Activated CD4-positive, alpha-beta T cell treated with anti-CD3 and anti-CD28 coated beads, Interleukin-2, Interleukin-4, amounts not matched to agents 100 ng/mL and 50 ng/mL, durations not matched to agents 16 hours and 8 hours (primary cell): ENCODE measurements around the gene SPRY1.
A peak's percentile ranks its signal among the peaks of the same experiment; 100 is the strongest.

ENCODE experiments used
- DNase-seq: peaks from one replicate; pipeline ENCODE4 v3.0.0-alpha.2; 2020; ENCODE audit warnings: low spot score

The SPRY1 gene, protein sequence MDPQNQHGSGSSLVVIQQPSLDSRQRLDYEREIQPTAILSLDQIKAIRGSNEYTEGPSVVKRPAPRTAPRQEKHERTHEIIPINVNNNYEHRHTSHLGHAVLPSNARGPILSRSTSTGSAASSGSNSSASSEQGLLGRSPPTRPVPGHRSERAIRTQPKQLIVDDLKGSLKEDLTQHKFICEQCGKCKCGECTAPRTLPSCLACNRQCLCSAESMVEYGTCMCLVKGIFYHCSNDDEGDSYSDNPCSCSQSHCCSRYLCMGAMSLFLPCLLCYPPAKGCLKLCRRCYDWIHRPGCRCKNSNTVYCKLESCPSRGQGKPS

DNA sequence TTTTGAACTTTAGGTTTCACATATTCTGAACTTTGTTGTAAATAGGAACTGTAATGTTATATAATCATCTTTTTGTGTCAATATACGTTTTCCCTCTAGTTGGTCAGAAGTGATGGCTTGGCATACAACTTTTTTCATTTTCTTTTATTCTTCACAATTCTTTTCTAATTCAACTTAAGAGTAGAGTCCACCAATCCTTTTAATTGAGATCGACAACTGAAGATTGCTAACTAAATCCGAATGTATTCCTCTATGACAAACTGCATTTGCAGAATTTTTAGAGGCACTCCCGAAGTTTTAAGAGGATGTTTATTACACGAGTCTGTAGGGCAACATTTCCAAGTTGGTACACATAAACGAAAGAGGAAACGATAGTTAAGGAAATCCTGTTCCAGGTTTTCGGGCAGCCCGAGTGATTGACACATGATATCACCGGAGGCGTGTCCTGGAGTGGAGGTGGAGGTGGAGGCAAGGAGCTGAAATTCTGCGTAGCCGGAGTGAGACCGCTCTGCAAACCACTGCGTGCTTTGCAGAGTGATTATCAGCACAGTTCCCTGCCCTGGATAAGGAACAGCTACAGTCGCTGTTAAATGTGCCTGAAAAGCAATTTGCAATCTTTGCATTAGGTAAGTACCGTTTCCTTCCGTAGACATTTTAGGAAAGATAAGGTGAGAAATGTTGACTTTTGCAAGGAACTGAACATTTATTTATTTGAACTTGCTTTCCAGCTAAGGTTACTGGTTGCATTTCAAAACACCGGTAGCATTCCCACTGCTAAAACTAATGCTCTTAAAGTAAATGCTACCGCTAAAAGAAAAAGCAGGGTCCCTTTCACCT lies at the start of gene SPRY1:
Gene SPRY1 (plus strand): TSS at position 489 of the 837 bp plus-strand sequence. CDS start 4,797 bp downstream, outside the sequence.
- DNase-seq = peak; percentile 83

DNA sequence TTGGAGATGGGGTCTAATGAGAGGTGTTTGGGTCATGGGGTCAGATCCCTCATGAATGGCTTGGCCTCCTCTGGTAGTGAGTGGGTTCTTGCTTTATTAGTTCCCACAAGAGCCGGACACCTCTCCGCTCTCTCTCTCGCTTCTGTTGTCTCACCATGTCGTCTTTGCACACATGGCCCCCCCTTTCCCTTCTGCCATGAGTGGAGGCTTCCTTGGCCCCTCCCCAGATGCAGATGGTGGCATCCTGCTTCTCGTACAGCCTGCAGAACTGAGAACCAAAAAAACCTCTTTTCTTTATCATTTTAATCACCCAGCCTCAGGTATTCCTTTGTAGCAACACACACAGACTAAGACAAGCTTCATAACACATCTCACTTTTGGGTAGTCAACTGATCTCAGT lies 49.6 kb upstream of the SPRY1 start:
- no peak for DNase-seq

DNA sequence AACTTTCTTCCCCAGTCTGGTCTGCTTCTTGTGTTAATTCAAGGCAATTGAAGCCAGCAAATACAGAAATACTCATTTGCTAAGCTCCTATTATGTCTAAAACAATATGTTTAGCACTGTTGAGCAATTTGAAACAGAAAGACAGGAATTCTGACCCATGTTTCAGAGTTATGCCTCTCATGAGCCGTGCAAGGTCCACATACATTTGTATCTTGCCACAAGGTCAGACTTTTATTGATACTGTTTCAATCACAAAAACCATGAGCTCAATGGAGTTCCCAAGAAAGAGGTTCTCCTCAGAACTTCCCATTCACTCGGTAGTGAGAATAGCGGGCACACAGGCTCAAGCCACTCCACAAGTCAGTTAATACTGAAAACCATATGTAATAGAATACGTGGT lies 47.6 kb upstream of the SPRY1 start:
- no peak for DNase-seq

DNA sequence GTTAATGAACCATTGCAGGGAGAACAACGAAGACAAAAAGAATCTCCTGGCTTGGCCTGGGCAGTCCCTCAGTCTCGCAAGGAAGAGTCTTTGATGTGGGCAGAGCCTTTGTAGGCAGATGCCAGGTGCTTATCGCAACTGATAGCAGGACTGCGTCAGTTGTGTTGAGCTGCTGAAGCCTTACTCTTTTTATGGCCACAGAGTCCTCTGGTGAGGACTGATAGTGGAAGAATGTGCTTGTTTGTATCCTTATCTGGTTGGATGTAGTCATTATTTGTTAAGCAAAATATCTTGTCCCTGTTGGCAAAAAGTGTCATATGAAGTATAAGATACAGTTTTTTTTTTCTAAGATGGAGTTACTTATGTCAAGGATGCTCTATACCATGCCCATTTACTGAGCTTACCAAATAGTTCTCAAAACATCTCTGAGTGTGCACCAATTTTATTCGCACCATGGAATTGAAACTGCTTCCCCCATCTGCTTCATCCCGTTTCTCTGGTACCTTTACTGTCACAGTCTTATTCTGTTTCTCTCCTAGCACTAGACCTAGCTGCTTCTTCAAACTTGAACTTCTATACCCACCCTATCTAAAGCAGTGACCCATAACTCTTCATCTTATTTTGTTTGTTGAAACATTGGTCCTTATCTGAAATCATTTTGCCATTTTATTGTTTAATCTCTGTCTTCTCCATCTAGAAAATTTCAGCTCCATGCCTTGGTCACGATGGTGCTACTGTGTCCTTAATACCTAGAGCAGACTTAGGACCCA lies 47.0 kb upstream of the SPRY1 start:
- DNase-seq = no peak

DNA sequence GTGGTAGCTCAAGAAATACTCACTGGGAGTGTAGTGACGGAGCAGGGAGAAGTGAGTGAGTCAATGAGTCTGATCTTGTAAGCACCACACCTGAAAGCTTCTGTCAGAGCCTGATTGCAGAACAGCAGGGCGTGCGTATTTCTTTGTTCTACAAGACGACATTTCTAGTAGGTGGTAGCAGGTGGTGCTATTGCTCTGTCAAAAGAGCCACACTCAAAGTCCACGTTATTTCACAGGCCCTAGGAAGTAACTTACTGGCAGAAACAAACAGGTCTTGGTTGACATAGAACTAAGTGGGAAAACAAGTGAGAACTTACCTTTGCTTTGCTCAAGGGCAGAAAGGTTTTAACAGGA lies 46.4 kb upstream of the SPRY1 start:
- peak; percentile 0 for DNase-seq

DNA sequence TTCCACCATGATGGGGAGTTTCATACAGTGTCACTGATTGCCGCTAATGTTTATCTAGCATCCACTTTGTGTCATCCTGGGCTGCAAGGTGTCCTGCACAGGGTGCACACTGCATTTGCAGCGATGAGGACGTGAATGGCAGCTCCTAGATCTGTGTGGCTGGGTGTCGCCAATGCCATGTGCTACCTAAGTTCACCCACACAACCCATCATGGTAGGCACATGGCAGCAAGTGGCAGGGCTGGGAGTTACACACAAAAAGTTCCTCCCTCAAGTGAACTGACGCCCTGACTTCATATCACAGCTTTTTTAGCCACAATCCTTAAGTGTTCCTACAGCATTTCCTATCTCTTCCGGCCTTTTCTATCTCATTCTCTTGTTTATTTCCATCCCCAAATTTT lies 45.9 kb upstream of the SPRY1 start:
- no peak for DNase-seq

DNA sequence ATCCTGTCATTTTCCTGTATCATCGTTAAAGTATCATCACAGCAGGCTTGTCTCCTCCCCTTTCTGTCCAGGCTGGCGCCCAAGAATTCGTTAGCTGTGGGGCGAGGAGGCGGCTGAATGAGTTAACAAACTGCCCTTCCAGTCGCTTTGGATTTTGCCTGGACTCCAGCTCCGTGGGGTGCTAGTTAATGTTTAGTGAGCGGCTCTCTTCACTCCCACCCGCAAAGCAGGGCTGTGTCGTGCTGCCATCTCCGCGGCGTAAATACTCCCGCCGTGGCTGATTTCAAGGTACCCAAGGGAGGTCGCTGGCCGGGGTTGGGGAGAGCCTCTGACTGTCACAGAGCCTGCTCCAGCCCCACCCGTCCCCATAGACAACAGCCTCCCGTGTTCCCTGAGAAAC lies 44.9 kb upstream of the SPRY1 start:
- no peak for DNase-seq

DNA sequence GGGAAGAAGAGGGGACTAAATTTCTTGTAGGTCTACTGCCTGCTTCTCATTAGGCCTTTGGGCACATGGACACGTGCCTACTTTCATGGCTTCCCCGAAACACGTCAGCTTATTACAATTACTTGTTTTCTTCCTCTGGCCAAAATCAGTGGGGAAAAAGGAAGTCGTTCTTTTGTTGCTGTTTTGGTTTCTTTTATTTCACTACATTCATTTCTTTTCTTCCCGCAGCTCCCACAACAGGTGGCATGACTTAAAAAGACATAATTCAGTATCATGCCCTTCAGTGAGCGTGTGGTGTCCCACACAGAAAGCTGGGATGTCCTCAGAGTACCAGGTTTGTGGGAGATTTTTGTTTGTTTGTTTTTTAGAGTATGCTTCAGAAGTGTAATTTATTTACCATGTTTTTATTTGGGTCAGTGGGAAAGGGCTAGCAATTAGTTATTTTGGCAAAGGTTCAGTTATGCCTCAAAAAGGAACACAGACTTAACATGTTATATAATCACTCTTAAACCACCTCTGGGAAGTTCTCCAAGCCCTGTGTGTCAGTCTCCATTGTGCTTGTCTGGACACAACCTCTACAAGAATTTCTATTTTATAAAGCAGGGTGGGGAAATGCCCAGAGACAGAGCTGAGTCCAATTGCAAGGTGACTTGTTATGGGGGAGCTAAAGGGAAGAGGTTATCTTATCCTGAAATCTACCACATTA lies 44.2 kb upstream of the SPRY1 start:
- DNase-seq = no peak

DNA sequence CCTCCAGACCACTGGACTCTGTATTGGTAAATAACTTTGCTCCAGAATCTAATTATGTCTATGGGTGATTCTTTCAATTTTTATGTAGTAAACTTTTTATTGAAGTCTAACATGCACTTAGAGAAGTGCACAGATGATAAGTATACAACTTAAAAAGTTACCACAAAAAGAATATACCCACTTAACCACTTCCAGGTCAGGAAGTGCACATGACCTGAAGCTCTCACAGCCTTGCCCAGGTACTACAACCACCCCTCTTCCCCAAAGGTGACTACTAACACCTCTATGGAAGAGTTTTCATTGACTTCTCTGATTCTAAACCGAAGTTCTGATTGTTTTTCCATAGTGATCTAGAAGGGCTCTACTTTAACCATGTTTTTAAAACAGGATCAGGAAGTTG lies 43.6 kb upstream of the SPRY1 start:
- no peak for DNase-seq

DNA sequence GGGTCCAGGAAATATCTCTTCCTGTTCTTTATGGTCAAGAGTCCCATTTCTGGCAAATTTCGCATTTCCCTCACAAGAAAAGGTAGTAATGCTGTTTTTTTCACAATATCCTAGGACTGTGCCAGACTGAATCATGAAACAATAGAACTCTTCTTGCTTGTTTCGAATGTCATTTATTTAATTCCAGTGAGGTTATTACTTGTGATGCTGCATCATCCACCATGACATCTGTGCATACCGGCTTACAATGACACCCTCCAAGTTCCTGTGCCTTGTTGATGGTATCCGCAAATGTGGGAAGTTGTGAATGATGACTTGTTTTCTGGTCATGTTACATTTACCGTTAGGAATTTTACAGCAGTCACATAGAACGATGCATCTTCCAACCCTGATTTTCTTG lies 42.9 kb upstream of the SPRY1 start:
- DNase-seq = no peak

DNA sequence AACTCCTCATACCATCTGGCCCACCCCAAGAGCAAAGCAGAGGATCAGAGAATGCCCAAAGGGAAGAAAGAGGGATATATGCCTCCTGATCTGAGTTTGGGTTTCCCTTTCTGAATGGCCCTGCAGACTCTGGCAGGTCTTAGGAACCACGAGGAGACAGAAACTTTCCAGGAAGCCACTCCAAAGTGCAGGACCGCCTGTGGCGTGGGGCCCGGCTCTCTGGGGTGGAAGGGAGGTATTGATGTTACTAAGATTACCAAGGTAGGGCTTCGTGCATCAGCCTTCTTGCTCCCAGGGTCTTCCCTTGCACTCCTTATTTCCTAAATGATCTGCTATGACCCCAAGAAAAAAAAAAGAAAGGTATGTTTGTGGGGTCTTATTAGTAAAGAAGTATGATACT lies 41.9 kb upstream of the SPRY1 start:
- no peak for DNase-seq

DNA sequence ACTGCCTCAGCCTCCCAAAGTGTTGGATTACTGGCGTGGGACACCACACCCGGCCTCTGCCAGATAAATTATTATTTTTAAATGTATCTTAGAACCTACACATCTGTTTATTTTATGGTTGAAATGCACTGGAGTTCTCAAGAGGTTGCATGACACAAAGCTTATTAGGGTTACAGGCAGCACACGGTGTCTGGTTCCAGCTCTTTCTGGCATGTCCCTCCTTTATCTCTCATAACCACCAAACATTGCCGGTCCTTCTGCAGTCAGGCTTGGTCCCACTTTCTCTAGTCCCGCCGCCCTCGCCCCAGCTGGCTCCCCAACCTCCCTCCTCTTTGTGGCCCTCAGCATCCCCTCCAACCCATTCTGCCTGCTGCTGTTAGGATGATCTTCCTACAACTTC lies 39.7 kb upstream of the SPRY1 start:
- no peak for DNase-seq

DNA sequence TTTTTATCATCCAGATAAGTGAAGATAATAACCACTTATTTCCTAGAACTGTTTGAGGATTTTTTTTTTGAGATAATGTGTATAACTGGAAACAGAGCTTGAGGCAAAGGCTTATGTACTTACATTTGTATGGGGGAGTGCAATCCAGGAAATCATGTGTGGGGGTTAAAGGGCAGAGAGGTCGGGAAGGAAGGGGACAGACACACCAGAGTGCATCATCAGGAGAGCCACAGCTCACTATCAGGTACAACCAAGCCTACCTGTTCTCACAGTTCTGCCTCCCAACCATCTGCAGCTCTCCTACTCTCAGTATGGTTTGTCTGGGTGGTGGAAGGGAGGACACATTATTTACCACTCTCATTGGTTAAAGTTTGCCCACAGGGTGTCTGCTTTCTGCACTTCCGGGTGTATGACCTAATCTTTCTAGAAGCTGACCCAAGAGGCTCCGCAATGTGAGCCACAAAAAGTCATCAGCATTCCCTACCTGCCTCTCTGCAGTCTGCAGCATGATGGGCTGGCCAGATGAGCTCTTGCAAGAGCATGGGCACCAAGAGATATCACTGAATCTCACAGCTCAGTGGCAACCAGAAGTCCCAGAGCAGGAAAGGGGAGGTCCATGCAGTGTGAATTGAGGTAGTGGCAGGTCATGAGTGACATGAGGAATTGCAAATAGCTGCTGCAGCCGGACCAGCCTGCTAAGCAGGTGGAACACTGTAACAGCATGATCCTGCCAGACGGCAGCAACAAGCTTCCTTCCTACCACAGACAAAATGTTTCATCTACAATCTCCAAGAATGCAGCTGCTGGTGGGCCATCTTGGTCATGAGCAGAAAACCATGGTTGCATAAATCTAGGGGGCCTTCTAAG lies 36.9 kb upstream of the SPRY1 start:
- DNase-seq = no peak

DNA sequence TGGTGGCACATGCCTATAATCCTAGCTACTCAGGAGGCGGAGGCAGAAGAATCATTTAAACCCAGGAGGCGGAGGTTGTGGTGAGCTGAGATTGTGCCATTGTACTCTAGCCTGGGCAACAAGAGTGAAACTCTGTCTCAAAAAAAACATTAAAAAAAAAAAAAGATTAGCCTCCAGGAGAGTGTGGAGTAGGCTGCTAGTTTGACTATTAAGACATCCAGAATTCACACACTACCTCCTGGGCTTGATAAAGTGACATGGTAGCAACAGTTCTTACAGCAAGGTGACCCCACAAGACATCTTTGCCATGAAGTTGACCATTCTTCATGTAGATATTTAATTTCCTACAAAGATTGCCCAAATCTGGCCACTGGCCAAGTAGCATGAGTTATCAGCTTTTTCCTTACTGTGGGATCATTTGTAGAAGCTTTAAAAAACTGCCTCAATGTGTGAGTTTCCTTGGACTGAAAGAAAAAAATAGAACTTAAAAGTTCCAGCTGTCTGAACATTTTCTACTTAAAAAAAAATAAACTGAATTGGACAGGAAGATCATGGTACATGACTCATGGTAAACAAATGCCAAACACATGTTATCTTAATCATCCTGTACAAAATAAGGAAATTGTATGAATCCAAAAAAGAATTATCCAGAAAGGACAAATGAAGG lies 35.3 kb upstream of the SPRY1 start:
- DNase-seq = no peak

DNA sequence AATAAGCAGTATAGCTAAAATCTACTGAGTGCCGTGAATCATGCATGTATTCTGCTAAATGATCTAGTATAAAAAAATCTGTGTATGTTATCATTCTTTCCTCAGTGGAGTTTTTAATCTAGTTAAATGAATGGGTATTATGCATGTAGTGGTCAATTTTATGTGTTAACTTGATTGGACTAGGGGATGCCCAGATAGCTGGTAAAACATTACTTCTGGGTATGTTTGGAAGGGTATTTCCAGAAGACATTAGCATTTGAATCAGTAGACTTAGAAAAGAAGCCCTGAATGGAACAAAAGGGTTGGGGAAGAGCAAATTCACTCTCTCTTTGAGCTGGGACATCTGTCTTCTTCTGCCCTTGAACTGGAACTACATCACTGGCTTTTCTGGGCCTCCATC lies 34.5 kb upstream of the SPRY1 start:
- no peak for DNase-seq

DNA sequence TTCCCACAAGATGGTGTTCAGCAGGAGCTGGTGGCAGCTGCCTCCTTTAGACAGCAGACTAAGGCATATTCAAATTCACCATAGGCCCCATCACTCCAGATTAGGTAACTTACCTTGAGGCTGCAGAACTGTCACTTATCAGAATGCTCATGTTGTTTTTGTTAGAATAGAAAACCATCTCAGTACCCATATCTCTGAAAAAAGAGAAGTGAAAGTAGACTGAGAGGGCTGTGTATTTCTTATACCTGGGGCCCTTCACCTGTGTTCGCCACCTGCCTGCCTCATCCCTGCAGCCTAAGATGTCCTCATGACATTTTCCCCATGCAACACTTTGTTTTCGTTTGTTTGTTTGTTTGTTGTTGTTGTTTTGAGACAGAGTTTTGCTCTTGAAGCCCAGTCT lies 32.9 kb upstream of the SPRY1 start:
- no peak for DNase-seq

DNA sequence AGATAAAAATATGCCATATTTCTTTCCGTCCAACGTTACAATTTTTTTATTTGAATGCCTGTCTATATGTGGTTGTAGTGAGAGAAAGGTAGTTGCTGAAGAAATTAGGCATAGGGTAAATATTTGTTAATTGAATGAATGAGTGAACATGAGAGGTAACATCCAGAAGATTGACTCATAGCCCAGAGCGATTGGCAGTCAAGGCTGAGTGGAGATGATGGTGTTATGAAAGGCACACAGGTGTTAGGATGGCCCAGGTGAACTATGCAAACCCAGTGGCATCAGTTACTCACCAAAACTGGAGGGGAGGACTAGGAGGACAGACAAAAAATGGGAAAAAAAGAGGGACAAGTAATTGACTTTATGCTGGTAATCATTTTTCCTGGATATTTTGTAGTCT lies 31.7 kb upstream of the SPRY1 start:
- no peak for DNase-seq

DNA sequence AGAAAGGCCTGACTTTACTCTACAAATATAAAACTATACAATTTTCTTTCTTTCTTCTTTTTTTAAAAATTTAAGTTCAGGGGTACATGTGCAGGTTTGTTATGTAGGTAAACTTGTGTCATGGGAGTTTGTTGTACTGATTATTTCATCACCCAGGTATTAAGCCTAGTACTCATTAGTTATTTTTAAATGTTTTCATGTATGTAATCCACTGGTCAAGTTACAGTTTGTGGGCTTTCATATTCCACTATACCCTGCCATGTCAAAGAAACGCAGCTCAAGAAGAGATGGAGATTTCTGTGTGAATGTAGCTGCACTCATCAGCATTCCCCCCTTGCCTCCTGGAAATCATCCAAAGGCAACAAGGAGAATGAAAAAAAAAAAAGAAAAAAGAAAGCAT lies 31.2 kb upstream of the SPRY1 start:
- DNase-seq = no peak

DNA sequence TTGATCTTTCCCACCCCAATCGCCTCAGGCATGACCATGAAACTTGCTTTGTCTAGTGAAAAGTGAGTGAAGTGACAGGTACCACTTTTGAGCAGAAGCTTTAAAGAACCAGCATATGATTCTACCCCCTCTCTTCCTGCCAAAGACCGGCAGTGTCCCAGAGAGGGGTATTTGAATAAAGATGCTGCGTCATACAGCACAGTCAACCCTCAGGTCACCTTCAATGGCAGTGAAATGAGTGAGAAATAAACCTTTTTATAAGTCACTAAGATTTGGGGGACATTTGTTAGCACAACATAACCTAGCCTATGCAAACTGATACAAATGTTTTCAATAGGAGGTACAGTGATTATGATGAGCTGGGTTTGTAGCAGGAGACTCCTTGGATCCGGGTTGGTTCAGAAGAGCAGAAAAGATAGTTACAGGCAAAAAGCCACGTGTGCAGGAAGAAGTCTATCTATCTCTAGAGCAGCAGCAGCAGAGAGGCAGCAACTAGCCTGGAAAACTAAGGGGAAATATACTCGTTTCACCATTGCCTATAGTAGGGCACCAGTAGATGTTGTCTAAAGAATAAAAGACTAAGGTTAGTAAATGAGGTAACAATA lies 30.3 kb upstream of the SPRY1 start:
- no peak for DNase-seq

DNA sequence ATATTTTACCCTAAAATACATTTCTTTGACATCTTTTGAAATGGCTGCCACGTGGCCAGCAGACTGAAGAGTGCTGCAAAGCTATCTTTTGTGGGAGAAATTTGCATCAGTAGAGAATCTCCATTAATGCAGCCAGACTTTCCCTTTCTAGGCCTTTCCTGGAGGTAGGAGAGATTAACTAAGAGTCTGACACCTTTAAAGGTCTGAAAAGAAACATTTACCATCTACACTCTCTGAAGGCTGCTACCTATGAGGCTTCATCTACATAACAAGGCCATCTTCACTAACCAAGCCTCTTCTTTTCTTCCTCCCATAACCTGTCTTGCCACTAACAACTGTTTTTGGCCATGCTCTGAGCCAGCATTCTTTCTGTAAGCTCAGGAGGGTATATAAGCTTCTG lies 17.8 kb upstream of the SPRY1 start:
- DNase-seq = no peak
